ENCODE measurements around the gene MMP21. TPM values are rescaled to one million over a fixed set of nuclear protein-coding genes. Genes with fewer than 3 reads are reported as not detected.

MMP21 gene
- polyA plus RNA-seq, 4 donors, result 0.07 to 0.18 TPM; not detected in 2

- DNase-seq (no peak), FAIRE-seq (no peak)
- no peaks in the 10 kb centered on the region for H3K4me1 ChIP-seq (ENCODE audit: control insufficient read depth in 3 of 3, insufficient read depth in 2 of 3, low read depth in 1 of 3, low read length in 2 of 3)
- no peak overlapping the region for H3K27ac ChIP-seq (ENCODE audit: low read depth in 1 of 3, low read length in 2 of 3)
- H3K36me3 ChIP-seq (ENCODE audit: control insufficient read depth in 3 of 3, insufficient read depth in 2 of 3, low read depth in 1 of 3, low read length in 3 of 3), result peaks cover 7 to 50% (median 10%) of the 10 kb centered on the region in 3 donors
- 52 to 64% (median 53%) methylated on average over 5 of the region's 5 CpGs for WGBS, 3 donors
- no peaks in the 10 kb centered on the region for H3K27me3 ChIP-seq (ENCODE audit: control insufficient read depth in 3 of 3, insufficient read depth in 3 of 3, low read length in 3 of 3)
- H3K4me3 ChIP-seq (ENCODE audit: low read depth in 1 of 3, low read length in 3 of 3), result no peak overlapping the region
- H3K9me3 ChIP-seq (ENCODE audit: control insufficient read depth in 2 of 2, insufficient read depth in 1 of 2, low read depth in 1 of 2, low read length in 1 of 2), result no peaks in the 10 kb centered on the region
Measured at GRCh38 chr10:125797994-125798662, 22.5 kb upstream of the MMP21 start.

- no peaks in the 10 kb centered on the region for H3K9me3 ChIP-seq (ENCODE audit: control insufficient read depth in 2 of 2, insufficient read depth in 1 of 2, low read depth in 1 of 2, low read length in 1 of 2)
- no peak overlapping the region for H3K4me3 ChIP-seq (ENCODE audit: low read depth in 1 of 3, low read length in 3 of 3)
- FAIRE-seq, result no peak
- H3K27me3 ChIP-seq (ENCODE audit: control insufficient read depth in 3 of 3, insufficient read depth in 3 of 3, low read length in 3 of 3), result no peaks in the 10 kb centered on the region
- no peaks in the 10 kb centered on the region for H3K4me1 ChIP-seq (ENCODE audit: control insufficient read depth in 3 of 3, insufficient read depth in 2 of 3, low read depth in 1 of 3, low read length in 2 of 3)
- peaks cover 5 to 51% (median 10%) of the 10 kb centered on the region in 3 donors for H3K36me3 ChIP-seq (ENCODE audit: control insufficient read depth in 3 of 3, insufficient read depth in 2 of 3, low read depth in 1 of 3, low read length in 3 of 3)
- 70 to 86% (median 72%) methylated on average over 8 of the region's 8 CpGs for WGBS, 3 donors
- no peak for DNase-seq
- no peak overlapping the region for H3K27ac ChIP-seq (ENCODE audit: low read depth in 1 of 3, low read length in 2 of 3)
Measured at GRCh38 chr10:125797424-125797823, 21.8 kb upstream of the MMP21 start.

- no peaks in the 10 kb centered on the region for H3K9me3 ChIP-seq (ENCODE audit: control insufficient read depth in 2 of 2, insufficient read depth in 1 of 2, low read depth in 1 of 2, low read length in 1 of 2)
- WGBS, 3 donors, result 79 to 85% (median 83%) methylated on average over 8 of the region's 8 CpGs
- no peak overlapping the region for H3K27ac ChIP-seq (ENCODE audit: low read depth in 1 of 3, low read length in 2 of 3)
- H3K36me3 ChIP-seq (ENCODE audit: control insufficient read depth in 3 of 3, insufficient read depth in 2 of 3, low read depth in 1 of 3, low read length in 3 of 3), result peaks cover 10 to 53% (median 11%) of the 10 kb centered on the region in 3 donors
- H3K4me1 ChIP-seq (ENCODE audit: control insufficient read depth in 3 of 3, insufficient read depth in 2 of 3, low read depth in 1 of 3, low read length in 2 of 3), result no peaks in the 10 kb centered on the region
- FAIRE-seq (no peak), DNase-seq (no peak)
- H3K4me3 ChIP-seq (ENCODE audit: low read depth in 1 of 3, low read length in 3 of 3), result no peak overlapping the region
- H3K27me3 ChIP-seq (ENCODE audit: control insufficient read depth in 3 of 3, insufficient read depth in 3 of 3, low read length in 3 of 3), result no peaks in the 10 kb centered on the region
Measured at GRCh38 chr10:125795637-125796190, 20.1 kb upstream of the MMP21 start.

- no peaks in the 10 kb centered on the region for H3K9me3 ChIP-seq (ENCODE audit: control insufficient read depth in 2 of 2, insufficient read depth in 1 of 2, low read depth in 1 of 2, low read length in 1 of 2)
- H3K4me1 ChIP-seq (ENCODE audit: control insufficient read depth in 3 of 3, insufficient read depth in 2 of 3, low read depth in 1 of 3, low read length in 2 of 3), result no peaks in the 10 kb centered on the region
- H3K36me3 ChIP-seq (ENCODE audit: control insufficient read depth in 3 of 3, insufficient read depth in 2 of 3, low read depth in 1 of 3, low read length in 3 of 3), result peaks cover 10 to 51% (median 11%) of the 10 kb centered on the region in 3 donors
- H3K27ac ChIP-seq (ENCODE audit: low read depth in 1 of 3, low read length in 2 of 3), result no peak overlapping the region
- WGBS, 3 donors, result 92 to 96% (median 95%) methylated on average over 2 of the region's 2 CpGs
- DNase-seq (no peak), FAIRE-seq (no peak)
- no peak overlapping the region for H3K4me3 ChIP-seq (ENCODE audit: low read depth in 1 of 3, low read length in 3 of 3)
- H3K27me3 ChIP-seq (ENCODE audit: control insufficient read depth in 3 of 3, insufficient read depth in 3 of 3, low read length in 3 of 3), result no peaks in the 10 kb centered on the region
Measured at GRCh38 chr10:125795128-125795527, 19.5 kb upstream of the MMP21 start.

GRCh38 chr10:125792342-125793300 lies 17.0 kb upstream of the MMP21 start:
- FAIRE-seq, result no peak
- no peaks in the 10 kb centered on the region for H3K9me3 ChIP-seq (ENCODE audit: control insufficient read depth in 2 of 2, insufficient read depth in 1 of 2, low read depth in 1 of 2, low read length in 1 of 2)
- H3K4me3 ChIP-seq (ENCODE audit: low read depth in 1 of 3, low read length in 3 of 3), result no peak overlapping the region
- H3K4me1 ChIP-seq (ENCODE audit: control insufficient read depth in 3 of 3, insufficient read depth in 2 of 3, low read depth in 1 of 3, low read length in 2 of 3), result no peaks in the 10 kb centered on the region
- H3K36me3 ChIP-seq (ENCODE audit: control insufficient read depth in 3 of 3, insufficient read depth in 2 of 3, low read depth in 1 of 3, low read length in 3 of 3), result peaks cover 8 to 55% (median 9%) of the 10 kb centered on the region in 3 donors
- WGBS, 3 donors, result 87 to 92% (median 92%) methylated on average over 14 of the region's 14 CpGs
- H3K27ac ChIP-seq (ENCODE audit: low read depth in 1 of 3, low read length in 2 of 3), result no peak overlapping the region
- H3K27me3 ChIP-seq (ENCODE audit: control insufficient read depth in 3 of 3, insufficient read depth in 3 of 3, low read length in 3 of 3), result no peaks in the 10 kb centered on the region
- DNase-seq, result no peak

- no peaks in the 10 kb centered on the region for H3K4me1 ChIP-seq (ENCODE audit: control insufficient read depth in 3 of 3, insufficient read depth in 2 of 3, low read depth in 1 of 3, low read length in 2 of 3)
- no peak overlapping the region for H3K4me3 ChIP-seq (ENCODE audit: low read depth in 1 of 3, low read length in 3 of 3)
- 86 to 93% (median 87%) methylated on average over 17 of the region's 17 CpGs for whole genome bisulfite sequencing, 3 donors
- no peak for FAIRE-seq
- H3K36me3 ChIP-seq (ENCODE audit: control insufficient read depth in 3 of 3, insufficient read depth in 2 of 3, low read depth in 1 of 3, low read length in 3 of 3), result peaks cover 5 to 37% (median 6%) of the 10 kb centered on the region in 3 donors
- no peaks in the 10 kb centered on the region for H3K27me3 ChIP-seq (ENCODE audit: control insufficient read depth in 3 of 3, insufficient read depth in 3 of 3, low read length in 3 of 3)
- peak in 1 of 2 donors; percentile 4 for DNase-seq
- H3K27ac ChIP-seq (ENCODE audit: low read depth in 1 of 3, low read length in 2 of 3), result no peak overlapping the region
- no peaks in the 10 kb centered on the region for H3K9me3 ChIP-seq (ENCODE audit: control insufficient read depth in 2 of 2, insufficient read depth in 1 of 2, low read depth in 1 of 2, low read length in 1 of 2)
Measured at GRCh38 chr10:125788156-125789034, 12.8 kb upstream of the MMP21 start.

GRCh38 chr10:125785791-125786190 lies 10.2 kb upstream of the MMP21 start:
- DNase-seq (no peak), FAIRE-seq (no peak)
- no peak overlapping the region for H3K4me3 ChIP-seq (ENCODE audit: low read depth in 1 of 3, low read length in 3 of 3)
- H3K27me3 ChIP-seq (ENCODE audit: control insufficient read depth in 3 of 3, insufficient read depth in 3 of 3, low read length in 3 of 3), result no peaks in the 10 kb centered on the region
- H3K4me1 ChIP-seq (ENCODE audit: control insufficient read depth in 3 of 3, insufficient read depth in 2 of 3, low read depth in 1 of 3, low read length in 2 of 3), result no peaks in the 10 kb centered on the region
- peaks cover 0 to 22% (median 5%) of the 10 kb centered on the region in 3 donors for H3K36me3 ChIP-seq (ENCODE audit: control insufficient read depth in 3 of 3, insufficient read depth in 2 of 3, low read depth in 1 of 3, low read length in 3 of 3)
- 69 to 79% (median 75%) methylated on average over 9 of the region's 9 CpGs for WGBS, 3 donors
- H3K27ac ChIP-seq (ENCODE audit: low read depth in 1 of 3, low read length in 2 of 3), result no peak overlapping the region
- H3K9me3 ChIP-seq (ENCODE audit: control insufficient read depth in 2 of 2, insufficient read depth in 1 of 2, low read depth in 1 of 2, low read length in 1 of 2), result no peaks in the 10 kb centered on the region
